Measurements from ENCODE around the gene PTGER1.
A peak's percentile ranks its signal among the peaks of the same experiment; 100 is the strongest.

Gene PTGER1

DNA sequence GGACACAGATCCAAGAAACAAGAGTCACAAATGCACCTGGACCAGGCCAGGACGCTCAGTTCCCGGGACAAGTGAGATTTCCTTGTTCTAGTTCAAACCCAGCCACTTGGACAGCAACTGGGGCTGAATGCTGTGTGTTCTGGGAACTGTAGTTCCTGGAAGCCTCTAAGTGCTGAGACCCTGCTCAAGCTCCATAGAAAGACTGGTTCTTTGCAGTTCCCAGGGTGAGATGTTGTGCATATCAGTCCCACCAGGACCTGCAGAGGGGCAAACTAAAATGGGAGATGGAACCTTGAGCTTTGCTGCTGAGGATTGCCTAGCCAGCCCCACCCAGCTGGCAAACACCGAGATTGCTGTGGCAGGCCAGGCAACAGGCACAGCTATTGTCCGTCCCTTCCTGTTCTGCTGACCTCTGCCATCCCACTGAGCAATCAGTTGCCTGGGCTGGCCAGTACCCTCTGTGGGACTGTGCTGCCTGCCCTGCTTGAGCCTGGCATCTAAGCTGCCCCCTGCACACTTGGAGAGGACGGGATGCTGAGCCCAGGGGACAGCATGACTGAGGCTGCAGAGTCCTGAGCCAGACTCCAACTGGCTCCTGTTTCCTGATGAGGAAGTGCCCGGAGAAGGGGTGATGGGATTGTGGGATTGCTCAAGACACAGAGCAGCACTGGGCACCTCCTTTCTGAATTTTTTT lies 22.2 kb upstream of the PTGER1 start:
- no peak for DNase-seq

DNA sequence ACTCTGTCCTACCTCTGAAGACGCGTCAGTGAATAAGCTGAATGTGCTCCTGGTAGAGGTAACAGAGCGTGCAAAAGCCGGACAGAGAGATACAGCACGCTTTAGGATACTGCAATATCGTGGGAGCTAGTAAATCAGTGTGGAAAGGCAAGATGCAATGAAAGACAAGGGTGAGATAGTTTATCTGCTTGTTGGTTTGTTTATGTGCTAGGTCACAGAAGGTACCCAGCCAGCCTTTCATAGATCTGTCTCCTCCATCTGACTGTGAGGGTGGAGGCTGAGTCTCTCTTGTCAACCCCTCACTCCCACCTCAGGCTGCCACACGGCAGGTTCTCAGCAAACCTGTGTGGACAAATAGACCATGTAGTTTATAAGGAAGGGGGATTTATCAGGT lies 21.7 kb upstream of the PTGER1 start:
- peak; percentile 83 for DNase-seq

DNA sequence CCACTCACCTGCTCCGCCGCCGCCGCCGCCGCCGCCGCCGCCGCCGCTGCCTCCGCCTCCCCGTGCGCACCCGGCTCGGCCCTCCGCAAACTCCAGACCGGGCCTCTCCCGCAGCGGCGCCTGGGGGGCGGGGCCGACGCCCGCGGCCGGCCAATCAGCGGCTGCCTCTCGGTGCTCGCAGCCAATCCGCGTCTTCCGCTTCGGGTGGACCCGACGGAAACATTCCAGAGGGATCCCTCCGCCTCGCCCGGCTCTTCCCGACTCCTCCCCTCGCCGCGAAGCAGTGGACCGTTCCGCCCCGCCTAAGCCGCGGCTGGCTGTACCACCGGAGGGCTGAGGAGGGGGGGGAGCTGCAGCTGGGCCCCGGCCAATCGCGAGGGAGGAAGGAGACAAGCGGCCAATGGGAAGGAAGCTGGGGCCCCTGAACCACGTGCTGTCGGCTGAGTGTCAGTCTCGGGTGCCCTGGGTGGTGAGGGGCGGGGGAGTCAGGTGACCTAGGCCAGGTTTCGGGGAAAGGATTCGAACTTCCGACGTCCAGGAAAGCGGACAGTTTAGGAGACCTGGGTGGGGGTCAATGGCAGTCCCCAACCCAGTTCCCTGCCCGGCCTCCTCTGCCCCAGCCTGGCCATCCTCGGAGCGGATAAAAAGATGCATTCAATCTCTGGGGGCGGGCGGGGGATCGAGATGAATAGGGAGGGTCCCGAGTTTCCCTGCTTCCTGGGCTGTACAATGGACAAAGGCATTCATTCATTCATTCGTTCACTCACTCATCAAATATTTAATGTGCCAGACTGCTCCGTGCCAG lies 21.1 kb upstream of the PTGER1 start, which contains the start of gene GIPC1:
Gene GIPC1 (minus strand): TSS at position 99 of the 805 bp plus-strand sequence. CDS start 13,151 bp downstream, outside the sequence.
- peak; percentile 98 for DNase-seq

DNA sequence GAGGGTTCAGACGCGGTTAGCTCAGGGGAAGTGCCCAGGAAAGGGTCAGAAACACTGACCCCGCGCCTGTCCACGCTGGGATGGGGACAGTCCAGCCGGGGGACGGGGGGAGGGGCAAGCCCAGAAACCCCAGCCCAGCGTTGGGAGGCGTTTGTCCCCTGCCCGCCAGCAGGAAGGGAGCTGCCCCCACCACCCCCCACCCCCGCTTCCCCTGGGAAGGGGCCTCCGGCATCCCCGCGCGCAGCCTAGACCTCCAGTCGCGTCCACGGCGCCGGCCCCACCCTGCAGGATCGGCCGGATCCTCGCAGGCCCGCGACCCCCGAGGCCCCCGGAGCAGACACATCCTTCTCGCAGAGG lies 20.5 kb upstream of the PTGER1 start:
- no peak for DNase-seq

DNA sequence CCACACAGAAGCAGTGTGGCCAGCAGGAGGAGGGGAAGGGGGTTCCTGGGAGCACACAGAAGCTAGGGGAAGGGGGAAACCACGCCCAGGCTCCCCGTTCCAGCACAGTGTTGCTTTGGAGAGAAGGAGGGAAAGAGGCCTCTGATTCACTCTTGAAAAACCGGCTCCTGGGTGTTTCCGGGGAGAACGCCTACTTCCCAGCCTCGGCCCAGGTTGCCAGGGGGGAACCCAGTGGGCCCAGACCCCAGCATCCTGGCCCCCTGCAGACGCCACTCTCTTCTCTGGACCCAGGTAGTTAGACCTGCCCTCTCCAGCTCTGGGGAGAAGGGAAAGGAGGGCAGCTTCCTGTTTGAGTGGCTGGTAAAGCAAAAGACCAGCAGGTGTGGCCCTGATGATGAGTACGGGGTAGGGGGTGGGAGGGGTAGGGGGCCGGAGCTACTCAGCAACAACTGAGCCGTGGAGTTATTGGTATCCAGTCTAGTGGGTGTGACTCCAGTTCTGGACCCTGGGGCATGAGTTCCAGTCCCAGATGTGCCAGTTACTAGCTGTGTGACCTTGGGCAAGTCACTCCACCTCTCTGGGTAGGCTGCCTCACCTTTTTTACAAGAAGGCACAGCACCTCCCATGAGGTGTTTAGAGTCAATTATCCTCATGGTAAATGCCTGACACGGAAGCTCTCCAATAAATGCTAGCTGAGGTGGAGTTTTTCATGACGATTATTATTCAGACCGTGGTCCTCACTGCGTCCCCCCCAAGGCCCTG lies 19.9 kb upstream of the PTGER1 start:
- DNase-seq: no peak

DNA sequence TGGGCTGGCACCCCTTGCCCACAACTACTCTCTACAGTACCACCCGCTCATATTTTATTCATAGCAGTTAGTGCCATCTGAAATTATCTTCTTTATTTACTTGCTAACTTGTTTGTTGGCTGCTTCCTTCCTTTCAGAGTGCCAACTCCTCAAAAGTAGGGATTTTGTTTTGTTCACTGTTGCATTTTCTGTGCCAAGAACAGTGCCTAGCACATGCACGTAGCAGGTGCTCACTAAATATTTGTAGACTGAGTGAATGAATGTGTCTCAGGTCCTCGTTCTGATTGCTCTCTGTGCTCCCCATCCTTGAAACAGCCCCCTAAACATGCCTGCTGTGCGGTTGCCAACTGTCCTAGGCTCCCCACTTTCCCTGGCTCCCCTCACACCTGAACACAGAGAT lies 19.3 kb upstream of the PTGER1 start:
- DNase-seq: no peak

DNA sequence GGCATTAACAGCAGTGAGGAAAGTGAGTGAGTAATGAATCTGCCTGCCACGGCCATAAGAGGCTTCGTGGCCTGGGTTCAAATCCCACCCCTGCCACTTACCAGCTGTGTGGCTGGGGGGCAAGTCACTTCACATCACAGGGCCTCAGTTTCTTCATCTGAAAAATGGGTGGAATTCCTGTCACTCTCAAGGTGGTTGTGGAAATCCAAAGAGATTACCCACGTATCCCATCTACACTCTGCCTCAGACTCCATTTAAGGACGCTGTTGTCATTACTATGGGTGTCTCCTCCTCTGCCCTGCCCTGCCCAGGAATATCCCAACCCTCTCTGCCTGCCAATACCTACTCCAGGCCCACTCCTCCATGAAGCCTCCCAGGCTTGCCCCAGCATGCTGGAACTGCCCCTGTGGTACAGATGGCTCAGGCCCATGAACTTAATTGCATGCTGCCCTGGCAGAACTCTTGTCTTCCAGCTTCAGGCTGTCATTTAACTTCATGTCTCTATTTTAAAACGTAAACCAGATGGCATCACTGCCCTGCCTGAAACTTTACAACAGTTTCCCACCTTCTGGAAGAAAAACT lies 17.7 kb upstream of the PTGER1 start:
- no peak for DNase-seq

DNA sequence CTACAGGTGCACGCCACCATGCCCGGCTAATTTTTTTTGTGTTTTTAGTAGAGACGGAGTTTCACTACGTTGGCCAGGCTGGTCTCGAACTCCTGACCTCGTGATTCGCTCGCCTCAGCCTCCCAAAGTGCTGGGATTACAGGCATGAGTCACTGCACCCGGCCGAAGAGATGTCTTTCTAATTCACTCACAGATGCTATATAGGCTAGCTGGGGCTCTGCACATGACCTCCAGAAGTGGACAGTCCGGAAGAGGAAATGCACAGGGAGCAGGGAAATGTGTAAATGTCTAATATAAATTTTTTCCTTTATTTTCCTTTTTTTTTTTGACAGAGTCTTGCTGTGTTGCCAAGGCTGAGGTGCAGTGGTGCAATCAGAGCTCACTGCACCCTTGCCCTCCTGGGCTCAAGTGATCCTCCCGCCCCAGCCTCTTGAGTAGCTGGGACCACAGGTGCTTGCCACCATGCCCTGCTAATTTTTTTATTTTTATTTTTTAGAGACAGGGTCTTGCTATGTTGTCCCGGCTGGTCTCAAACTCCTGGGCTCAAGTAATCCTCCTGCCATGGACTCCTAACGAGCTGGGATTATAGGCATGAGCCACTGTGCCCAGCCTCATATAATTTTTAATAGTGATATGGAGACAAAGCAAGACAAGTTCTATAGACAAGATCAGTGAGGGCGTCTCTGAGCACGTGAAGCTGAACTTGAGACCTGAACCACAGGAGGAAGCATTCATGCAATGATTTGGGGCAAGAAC lies 12.4 kb upstream of the PTGER1 start:
- DNase-seq: no peak

DNA sequence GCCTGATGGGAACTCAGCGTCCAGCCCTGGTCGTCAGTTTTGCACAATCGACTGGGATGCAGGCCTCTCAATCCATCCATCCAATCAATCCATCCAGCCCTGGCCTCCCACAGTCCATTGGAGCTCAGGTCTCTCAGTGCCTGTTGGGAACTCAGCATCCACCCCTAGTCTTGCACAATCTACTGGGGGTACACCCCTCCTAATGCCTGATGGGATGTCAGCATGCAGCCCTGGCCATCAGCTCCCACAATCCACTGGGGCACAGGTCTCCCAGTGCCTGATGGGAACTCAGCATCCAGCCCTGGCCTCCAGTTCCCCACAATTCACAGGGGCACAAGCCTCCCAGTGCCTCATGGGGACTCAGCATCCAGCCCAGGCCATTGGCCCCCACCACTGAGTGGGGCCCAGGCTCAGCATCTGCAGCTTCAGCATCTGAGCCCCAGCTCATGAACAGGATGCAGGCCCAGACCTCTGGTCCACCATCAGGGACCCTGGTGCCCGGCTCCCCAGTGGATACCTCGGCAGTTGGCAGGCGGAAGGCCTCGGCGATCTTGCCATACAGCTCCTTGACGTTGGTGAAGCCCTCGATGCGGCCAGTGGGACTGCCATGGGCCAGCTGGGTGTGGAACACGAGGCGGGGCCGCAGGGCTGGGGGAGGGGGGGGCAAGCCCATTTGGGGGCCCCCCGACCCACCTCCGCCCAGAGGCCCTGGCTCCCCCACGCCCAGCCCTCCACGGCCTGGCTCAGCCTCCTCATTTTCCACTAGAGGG lies 7.2 kb upstream of the PTGER1 start:
- no peak for DNase-seq

DNA sequence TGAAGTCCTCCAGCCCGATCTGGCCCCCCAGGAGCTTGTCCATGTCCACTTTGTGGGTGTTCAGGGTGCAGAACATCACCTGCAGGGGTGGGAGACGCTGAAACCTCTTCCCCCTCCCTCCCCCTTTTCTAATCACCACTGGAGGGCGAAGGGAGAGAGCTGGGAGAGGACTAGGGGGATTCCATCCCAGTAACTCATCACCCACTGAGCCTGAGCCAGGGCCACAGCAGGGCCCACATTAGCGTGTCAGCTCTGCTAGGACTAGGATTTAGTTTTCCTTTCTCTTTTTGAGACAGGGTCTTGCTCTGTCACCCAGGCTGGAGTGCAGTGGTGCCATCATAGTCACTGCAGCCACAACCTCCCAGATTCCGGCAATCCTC lies 5.5 kb upstream of the PTGER1 start:
- DNase-seq: no peak

DNA sequence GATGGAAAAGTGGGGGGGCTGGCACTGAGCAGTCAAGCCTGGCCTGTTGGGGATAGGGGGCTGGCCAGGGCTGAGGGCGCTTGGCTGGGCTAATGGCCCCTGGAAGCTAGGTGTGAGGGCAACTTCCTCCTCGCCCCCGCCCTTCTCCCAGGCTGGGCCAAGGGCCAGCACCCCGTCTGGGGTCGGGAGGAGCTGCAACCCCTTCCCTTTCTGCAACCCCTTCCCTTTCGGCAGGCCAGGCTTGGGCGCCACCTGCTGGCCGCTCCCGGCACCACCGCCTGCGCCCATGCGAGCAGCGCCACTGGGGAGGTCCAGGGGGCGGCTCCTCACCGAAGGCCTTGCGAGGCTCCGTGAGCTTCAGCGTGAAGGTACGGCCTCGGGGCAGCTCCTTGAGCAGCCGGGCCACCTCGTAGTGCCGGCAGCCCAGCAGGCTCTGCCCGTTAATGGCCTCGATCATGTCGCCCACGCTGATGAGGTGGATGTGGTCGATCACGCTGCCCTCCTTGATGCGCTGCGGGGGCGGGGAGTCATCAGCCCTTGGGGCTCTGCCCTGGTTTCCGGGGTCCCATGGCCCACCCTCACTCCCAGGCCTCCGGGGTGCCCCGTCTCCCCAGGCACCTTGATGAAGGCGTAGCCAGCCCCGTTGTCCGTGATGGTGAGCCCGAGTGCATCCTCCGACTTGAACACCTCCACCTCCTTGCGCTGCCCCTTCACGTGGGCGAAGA lies 5.0 kb upstream of the PTGER1 start:
- DNase-seq: no peak

DNA sequence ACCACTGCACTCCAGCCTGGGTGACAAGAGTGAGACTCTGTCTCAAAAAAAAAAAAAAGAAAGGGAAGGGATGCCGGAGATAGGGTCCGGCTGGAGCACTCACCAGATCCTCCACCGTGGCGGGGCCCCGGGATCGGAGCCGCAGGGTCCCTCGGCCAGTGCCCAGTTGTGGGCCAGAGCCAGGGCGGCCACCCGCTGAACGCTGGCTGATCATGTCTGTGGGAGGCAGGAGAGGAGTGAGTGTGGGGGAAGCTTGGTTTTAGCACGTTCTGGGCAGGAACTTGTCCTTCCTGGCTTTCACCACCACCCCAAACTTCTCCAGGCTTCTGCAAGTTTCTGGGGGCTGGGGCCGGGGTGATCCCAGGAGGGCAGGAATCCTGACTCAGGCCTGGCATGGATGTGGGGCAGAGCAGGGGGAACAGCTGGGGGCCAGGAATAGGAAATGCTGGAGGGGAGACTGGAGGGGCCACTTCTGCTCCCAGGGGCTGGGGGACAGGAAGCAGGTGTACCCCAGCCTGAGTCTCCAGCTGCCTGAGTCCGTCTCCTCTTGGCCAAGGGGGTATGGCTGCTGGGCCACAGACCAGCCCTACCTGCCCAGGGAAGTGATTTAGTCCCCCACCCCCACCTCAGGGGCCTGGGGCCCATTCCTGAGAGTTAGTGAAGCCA lies 4.3 kb upstream of the PTGER1 start:
- no peak for DNase-seq

DNA sequence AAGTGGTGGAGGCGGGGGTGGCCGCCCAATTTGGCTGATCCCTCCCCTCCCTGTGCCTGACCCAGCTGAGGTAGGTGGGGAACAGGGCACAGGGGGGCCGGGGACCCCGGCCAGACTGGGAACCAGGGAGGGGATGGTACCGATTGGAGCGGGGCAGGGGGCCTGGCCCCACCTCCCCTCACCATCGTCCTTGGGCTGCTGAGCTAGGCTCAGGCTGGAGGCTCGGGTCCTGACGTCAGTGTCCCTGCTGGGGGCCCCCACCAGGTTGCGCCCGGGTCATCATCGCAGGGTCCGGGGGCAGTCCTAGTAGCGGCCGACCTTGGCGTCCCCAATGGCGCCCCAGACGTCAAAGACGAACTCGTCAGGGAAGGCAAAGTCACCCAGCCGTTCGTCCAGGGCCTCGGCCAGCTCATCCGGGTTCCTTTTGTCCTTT lies 3.0 kb upstream of the PTGER1 start:
- DNase-seq: no peak

DNA sequence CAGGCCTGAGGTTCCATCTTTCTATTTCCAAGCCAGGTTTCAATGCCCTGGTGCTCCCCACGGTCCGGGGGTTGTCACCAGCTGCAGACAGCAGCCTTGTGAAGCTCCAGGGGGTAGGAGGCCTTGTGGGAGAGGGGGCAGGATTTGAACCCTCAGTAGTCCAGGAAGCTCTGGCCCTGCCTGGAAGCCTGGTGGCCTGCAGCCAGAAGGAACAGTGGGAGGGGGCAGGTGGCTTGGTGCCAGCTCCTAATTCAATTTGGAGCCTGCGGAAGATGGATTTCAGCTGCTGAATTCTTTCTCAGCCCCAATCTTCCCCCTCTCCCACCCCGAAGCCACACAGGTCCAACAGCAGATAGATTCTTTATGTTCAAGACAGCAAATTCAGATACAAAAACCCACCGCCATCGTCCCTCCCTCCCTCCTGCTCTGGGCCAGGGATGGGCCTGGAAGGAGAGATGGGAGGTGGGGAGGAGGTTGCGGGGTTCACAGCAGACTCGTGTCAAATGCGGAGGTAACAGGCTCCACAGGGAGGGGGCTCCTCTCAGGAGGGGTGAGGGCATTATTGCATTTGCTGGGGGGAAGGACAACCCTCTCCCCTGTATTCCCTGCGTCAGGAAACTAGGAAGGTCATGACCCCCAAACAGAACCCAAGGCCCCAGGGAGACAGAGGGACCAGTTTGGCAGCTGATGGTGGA lies 2.4 kb upstream of the PTGER1 start:
- no peak for DNase-seq

DNA sequence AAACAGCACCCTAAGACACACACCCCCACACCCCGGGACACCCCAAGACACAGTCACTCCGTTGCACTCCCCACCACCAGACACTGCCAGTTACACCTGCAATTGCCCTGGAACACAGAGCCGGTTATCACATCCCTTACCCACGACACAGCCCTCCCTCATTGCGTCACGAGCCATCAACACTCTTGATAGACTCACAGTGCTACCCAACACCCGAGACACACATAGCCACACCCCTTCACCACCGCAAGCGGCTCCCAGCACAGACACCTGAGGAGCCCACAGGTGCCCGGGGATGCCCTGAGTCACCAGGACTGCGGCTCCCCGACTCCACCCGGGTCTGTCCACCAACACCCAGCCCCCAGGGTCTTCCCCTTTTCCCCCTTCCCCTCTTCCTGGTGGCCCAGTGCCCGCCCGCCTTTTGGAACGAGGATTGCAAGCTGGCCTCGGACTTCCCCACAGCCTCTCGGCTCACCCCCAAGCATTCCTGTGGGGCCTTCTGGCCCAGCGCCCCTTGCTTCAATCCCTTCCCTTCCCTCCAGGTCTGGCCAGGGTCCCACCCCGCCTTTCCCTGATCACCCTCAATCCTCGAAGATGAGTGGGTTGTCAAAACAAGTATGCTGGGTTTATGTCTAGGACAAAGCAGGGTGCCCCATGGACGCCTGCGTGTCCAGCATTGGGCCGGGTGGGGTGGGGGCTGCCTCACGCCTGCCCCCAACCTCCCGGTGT lies 1.7 kb upstream of the PTGER1 start:
- no peak for DNase-seq

DNA sequence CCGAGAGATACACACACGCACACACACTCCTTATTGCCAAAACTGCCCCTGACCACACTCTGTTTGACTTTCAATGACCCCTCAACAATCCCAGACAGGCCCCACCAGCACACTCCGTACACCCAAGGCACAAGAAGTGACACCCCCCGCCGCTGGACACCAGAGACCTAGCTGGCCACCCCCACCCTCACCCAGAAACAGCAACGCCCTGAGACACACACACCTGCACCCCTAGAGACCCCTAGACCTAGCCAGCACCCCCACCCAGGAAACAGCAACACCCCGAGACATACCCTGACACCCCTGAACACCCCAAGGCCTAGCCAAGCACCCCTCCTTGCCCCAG lies 1.1 kb upstream of the PTGER1 start:
- DNase-seq: no peak

DNA sequence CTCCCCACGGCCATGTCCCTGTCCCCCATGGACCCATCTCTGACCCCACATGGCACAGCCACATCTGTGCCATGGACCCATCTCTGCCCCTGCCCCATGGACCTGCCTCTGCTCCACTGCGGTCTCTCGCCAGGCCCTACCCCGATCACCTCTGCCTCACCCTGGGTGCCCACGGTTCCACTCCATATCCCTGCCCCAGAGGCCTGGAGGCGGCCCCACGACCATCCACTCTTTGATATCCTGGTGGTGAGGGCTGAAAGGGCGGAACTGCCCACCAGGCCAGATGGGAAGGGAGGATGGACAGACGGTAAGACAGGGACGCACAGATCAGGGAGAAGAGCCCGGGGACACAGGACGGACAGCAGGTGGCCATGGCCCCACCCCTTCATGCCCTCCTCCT lies 327 bp downstream of the PTGER1 start:
- no peak for DNase-seq

DNA sequence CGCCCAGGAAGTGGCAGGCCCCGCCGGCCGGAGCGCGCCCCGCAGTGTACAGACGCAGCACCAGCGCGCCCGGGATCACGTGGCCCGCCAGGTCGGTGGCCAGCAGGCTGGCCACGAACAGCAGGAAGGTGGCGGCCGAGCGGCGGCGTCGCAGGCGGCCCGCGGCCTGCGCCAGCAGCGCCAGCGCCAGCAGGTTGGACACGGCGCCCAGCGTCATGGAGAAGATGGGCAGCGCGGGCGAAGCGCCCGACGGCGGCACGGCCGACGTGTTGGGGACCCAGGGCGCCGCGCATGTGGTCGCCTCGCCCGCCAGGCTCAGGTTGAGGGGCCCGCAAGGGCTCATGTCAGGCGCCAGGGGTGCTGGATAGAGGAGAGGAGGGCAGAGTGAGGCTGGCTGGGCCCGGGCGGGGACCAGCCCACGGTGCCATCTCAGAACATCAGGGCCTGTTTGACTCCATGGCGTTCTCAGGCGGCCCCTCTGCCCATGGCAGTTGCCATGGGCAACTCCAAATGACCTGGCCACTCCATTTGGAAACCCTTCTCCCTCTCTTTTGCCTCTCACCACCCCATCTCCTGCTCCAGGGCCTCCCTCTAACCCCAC lies 1.1 kb downstream of the PTGER1 start:
- DNase-seq: no peak

All from kidney glomerular epithelial cell (primary cell).